GM13977 (cell line): Measurements from ENCODE around the gene PCSK1.

Experiments
- DNase-seq: peaks from one replicate; pipeline ENCODE4 v3.0.0; 2012; ENCODE audit warnings: low spot score
- in situ Hi-C: fragments of 300-500 bp; cut with MboI; formaldehyde crosslinking; loops from one replicate; pipeline ENCODE4 v1.12.0; 2022; ENCODE audit warnings: low sequenced_read_pairs, low pct_unique_long_range_greater_than_20kb, mixed read lengths, inconsistent platforms; ENCODE audit not compliant: unreplicated experiment
- TF ChIP-seq, protein P1 (sequence below): IDR thresholded peaks from 2 replicates; pipeline ENCODE4 v1.5.1; 2012; ENCODE audit warnings: mild to moderate bottlenecking, control low read depth; ENCODE audit not compliant: insufficient read depth; ENCODE audit errors: extremely low read depth, missing control alignments

PCSK1 gene

DNA sequence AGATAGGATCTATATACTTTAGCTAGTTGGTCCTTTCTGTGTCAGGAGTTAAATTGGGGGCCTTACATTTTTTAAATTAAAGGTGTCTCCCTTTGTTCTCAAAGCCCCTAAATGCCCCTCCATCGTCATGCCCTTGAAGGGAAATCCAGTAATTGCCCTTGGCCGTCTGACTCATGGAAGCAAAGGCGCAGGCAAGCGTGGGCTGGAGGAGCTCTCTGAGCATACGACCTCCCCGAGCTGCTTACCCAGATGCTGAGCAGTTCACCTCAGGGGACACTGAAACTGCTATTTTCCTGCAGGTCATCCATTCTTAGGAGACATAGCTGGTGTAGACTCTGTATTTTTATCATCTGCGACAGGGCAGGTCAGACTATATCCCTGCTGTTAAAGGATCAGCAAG lies 23.0 kb downstream of the PCSK1 start:
- TF ChIP-seq, protein P1, sequence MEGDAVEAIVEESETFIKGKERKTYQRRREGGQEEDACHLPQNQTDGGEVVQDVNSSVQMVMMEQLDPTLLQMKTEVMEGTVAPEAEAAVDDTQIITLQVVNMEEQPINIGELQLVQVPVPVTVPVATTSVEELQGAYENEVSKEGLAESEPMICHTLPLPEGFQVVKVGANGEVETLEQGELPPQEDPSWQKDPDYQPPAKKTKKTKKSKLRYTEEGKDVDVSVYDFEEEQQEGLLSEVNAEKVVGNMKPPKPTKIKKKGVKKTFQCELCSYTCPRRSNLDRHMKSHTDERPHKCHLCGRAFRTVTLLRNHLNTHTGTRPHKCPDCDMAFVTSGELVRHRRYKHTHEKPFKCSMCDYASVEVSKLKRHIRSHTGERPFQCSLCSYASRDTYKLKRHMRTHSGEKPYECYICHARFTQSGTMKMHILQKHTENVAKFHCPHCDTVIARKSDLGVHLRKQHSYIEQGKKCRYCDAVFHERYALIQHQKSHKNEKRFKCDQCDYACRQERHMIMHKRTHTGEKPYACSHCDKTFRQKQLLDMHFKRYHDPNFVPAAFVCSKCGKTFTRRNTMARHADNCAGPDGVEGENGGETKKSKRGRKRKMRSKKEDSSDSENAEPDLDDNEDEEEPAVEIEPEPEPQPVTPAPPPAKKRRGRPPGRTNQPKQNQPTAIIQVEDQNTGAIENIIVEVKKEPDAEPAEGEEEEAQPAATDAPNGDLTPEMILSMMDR: no peak
- no peak for DNase-seq
- in situ Hi-C loops: no loop called here

DNA sequence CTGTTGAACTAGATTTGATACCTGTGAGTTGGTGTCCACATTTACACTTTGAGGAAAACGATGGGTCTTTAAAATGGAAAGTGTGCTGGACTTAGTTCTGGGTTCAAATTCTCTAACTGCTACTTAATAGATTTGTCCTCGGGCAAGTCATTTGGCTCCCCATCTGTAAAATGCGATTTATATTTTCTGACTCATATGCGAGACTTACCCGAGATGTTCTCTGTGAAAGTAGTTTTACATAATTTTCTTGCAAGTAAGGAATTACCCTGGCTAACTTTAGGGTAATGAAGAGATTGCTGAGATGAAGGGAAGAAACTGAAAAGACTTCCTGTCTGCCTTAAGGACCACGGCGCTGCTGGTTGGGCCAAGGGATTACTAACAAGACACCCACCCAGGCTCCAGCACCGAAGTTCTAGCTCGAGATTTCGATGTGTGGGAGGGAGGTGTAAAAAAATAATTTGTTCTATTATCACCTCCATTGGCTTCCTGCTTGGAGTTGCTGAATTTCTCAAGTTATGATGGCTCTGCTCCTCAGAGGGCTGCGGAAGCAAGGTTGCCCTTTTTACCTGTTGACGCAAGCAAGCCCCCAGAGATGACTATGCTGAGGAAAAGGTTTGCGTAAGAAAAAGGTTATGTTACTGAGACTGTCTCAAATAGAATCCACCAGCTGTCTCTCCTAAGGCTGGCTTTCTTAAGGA lies 24.1 kb downstream of the PCSK1 start:
- in situ Hi-C loops: no loop called here
- TF ChIP-seq, protein P1: no peak
- no peak for DNase-seq

DNA sequence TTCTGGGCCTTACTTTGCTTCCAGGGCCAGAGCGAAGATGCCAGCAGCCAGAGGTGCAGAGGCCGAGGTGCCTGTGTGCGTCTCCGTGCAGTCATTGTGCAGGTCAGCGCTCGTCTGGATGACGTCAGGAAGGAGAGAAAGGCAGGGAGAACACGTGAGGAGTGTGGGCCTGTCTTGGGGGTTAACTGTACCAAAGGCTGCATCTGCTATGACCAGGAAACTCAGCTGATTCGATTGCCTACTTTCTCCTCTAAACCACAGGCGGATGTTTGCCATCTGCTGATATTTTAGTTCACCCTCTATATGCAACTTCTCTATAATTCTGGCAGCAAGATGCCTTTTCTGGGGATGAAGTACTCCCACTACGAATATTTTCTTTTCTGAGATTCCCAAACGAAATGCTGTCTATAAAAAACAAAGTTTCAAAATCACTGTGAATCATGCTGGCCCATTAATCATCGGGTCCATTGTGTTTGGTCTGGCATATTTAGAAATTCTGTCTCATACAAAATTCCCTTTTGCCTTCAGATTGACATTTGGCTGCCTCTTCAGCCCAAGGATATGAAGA lies 24.8 kb downstream of the PCSK1 start:
- TF ChIP-seq, protein P1: no peak
- in situ Hi-C loops: no loop called here
- DNase-seq: no peak

DNA sequence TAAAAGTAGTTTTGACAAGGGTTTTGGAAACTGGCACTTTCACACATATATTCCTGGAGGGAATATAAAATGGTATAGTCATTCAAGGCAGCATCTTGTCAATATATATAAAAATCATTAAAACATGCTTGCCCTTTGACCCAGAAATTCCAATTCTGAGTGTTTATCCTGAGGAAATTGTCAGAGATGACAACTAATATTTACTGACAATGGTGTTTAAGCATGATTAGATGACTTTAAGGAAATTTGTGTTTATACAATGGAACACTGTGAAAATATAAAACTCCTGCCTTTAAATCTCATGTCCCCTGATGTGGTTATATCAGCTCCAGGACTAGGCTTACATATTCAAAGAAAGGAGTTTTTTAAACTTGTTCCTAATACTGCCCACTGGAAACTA lies 25.6 kb downstream of the PCSK1 start:
- in situ Hi-C loops: no loop called here
- DNase-seq: no peak
- TF ChIP-seq, protein P1: no peak

DNA sequence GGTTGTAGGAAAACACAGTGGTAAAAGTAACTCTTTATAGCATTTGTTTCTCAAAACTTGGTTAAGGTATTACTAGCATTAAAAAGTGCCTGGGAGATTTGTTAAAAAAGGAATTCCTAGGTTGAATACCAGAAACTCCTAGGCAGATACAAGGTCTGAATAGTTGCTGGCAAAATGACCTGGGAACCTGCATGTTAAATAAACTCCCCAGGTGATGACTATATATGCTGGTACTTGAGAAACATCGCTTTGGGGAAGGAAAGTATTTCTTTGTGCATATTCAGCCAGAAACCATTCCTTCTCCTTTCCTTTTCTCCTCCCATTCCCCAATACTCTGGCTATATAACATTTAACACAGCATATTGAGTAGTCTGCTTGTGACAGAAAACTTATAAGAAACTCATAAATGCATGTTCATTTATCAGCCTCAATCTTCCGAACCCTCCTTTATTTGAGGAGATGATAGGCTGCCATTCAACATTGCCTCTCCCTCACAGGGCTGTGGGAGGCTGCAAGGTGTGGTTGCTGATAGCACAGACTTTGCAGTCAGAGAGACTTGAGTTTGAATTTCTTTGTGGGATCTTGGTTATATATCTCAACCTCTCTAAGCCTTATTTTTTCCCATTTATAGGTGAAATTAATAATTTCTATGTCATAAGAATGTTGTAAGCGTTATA lies 28.7 kb downstream of the PCSK1 start:
- DNase-seq: no peak

GRCh38 chr5:96402500-96402899 lies 30.5 kb downstream of the PCSK1 start:
- DNase-seq: no peak
- in situ Hi-C loops: no loop called here
- TF ChIP-seq, protein P1: no peak

More for the DNA sequence above, 28.7 kb downstream of the PCSK1 start:
- TF ChIP-seq, protein P1: no peak
- in situ Hi-C loops: no loop called here
